ENCODE data around the gene ALCAM.

DNA sequence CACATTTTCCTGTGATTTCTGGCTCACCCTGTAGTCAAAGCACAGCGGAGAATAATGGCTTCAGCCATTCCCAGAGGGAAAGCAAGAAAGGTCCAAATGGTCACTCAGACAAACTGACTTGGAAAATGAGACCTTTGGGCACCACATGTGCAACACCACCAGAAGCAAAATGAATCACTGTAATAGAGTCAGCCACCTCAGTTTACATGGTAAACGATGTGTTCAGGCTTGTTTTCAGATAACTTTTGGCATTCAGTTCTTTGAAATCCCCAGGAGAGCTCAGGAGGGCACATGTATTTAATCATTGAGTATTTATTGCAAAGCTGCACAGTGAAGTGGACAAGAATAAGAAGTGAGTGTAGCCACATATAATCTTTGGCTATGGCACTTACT is 38.4 kb upstream of the ALCAM start:
- TF ChIP-seq, protein P1, sequence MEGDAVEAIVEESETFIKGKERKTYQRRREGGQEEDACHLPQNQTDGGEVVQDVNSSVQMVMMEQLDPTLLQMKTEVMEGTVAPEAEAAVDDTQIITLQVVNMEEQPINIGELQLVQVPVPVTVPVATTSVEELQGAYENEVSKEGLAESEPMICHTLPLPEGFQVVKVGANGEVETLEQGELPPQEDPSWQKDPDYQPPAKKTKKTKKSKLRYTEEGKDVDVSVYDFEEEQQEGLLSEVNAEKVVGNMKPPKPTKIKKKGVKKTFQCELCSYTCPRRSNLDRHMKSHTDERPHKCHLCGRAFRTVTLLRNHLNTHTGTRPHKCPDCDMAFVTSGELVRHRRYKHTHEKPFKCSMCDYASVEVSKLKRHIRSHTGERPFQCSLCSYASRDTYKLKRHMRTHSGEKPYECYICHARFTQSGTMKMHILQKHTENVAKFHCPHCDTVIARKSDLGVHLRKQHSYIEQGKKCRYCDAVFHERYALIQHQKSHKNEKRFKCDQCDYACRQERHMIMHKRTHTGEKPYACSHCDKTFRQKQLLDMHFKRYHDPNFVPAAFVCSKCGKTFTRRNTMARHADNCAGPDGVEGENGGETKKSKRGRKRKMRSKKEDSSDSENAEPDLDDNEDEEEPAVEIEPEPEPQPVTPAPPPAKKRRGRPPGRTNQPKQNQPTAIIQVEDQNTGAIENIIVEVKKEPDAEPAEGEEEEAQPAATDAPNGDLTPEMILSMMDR (IDR thresholded peaks at IDR 0.05): no peak
- TF ChIP-seq POLR2AphosphoS5 (IDR thresholded peaks at IDR 0.05): no peak
- TF ChIP-seq POLR2A (IDR thresholded peaks at IDR 0.05): no peak
